SU-DHL-6 (cell line): Measurements from ENCODE around the gene RHEB.

Source experiments
- H2AFZ ChIP-seq: fragments of 200-600 bp; sonication (generic); 2 replicates; pipeline ENCODE4 v1.6.1; 2014; ENCODE audit warnings: low read depth, mild to moderate bottlenecking, moderate library complexity, mixed read lengths, antibody characterized with exemption, low read length; ENCODE audit not compliant: severe bottlenecking
- H3F3A ChIP-seq: fragments of 200-600 bp; shearing (Covaris generic); 2 replicates; pipeline ENCODE4 v1.6.0; 2016; ENCODE audit warnings: antibody characterized with exemption, mild to moderate bottlenecking; ENCODE audit not compliant: insufficient read depth
- H3K27ac ChIP-seq: fragments of 200-600 bp; sonication (generic); 2 replicates; pipeline ENCODE4 v1.5.1; 2016; ENCODE audit warnings: low read depth, mild to moderate bottlenecking, low read length, moderate library complexity, mixed read lengths
- H3K27me3 ChIP-seq: fragments of 200-600 bp; sonication (generic), shearing (Covaris generic); 2 replicates; pipeline ENCODE4 v1.6.0; 2014; ENCODE audit warnings: mild to moderate bottlenecking, low read length
- H3K36me3 ChIP-seq: fragments of 200-600 bp; sonication (generic); 2 replicates; pipeline ENCODE4 v1.6.1; 2014; ENCODE audit warnings: mild to moderate bottlenecking, low read length, mixed read lengths
- H3K4me2 ChIP-seq: fragments of 300-600, 200-600 bp; shearing (Covaris generic), sonication (generic); 2 replicates; pipeline ENCODE4 v1.6.0; 2014; ENCODE audit warnings: low read length, low read depth, mild to moderate bottlenecking; ENCODE audit not compliant: poor library complexity, severe bottlenecking
- H3K4me3 ChIP-seq: fragments of 200-600 bp; sonication (generic); 2 replicates; pipeline ENCODE4 v1.5.1; 2014; ENCODE audit warnings: antibody characterized with exemption, low read length, mild to moderate bottlenecking, mixed read lengths; ENCODE audit not compliant: insufficient read depth, poor library complexity, severe bottlenecking
- H3K79me2 ChIP-seq: fragments of 200-600 bp; sonication (generic); 2 replicates; pipeline ENCODE4 v1.6.1; 2014; ENCODE audit warnings: mild to moderate bottlenecking, low read length, moderate library complexity; ENCODE audit not compliant: insufficient read depth
- H3K9ac ChIP-seq: fragments of 200-600 bp; sonication (generic); 2 replicates; pipeline ENCODE4 v1.7.0; 2014; ENCODE audit warnings: mild to moderate bottlenecking, low read length
- H3K9me2 ChIP-seq: fragments of 200-600 bp; sonication (generic); replicated peaks from 2 replicates; pipeline ENCODE4 v1.6.1; 2014; ENCODE audit warnings: low read length; ENCODE audit not compliant: insufficient read depth
- H3K9me3 ChIP-seq: fragments of 200-600 bp; sonication (generic); 2 replicates; pipeline ENCODE4 v1.6.1; 2014; ENCODE audit warnings: low read length, mixed read lengths; ENCODE audit not compliant: insufficient read depth
- H4K20me1 ChIP-seq: fragments of 200-600 bp; sonication (generic); 2 replicates; pipeline ENCODE4 v1.6.1; 2014; ENCODE audit warnings: low read depth, mild to moderate bottlenecking, antibody characterized with exemption, low read length, moderate library complexity, mixed read lengths
- EZH2phosphoT487 ChIP-seq: fragments of 200-600 bp; sonication (generic), shearing (Covaris generic); conservative IDR thresholded peaks from 2 replicates; pipeline ENCODE4 v1.6.1; 2018; ENCODE audit warnings: mild to moderate bottlenecking, antibody characterized with exemption, low read length, moderate library complexity, mixed read lengths
- TF ChIP-seq, protein P1 (sequence below): fragments of 200-600 bp; sonication (generic); IDR thresholded peaks from one replicate; pipeline ENCODE4 v1.5.1; 2017; ENCODE audit warnings: antibody characterized with exemption, mild to moderate bottlenecking, low read length, moderate library complexity; ENCODE audit not compliant: insufficient read depth, poor library complexity, severe bottlenecking

Gene RHEB

DNA sequence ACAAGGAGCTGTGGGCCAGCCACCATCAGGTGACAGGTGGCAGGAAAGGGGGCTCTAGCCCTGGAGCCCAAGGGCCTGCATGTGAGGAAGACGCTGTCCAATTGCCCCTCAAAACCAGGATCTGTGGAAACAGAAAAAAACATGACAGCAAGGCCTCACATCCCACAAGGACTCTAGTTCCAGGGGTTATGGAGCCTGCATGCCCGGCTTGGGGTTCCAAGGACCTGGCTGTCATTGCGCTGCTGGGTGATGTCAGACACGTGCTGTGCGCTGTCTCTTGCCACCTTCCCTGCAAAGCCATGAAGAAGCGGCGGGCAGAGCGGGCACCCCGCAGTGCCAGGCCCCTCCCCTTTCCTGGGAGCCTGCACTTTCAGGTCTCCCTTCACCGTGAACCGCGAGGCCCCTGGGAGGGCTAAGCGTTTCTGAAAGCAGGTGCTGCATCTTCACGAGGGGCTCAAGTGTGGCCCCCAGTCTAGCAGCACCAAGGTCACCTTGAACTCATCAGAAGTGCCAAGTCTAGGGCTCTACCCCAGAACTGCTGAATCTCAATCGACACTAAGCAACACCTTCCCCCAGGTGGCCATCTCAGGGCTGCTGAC, 64.7 kb downstream of the RHEB start:
- Histone ChIP-seq H3K79me2 (no peaks in the 10 kb centered on the region), H3K27ac (no peak overlapping the region), H3K9me3 (no peaks in the 10 kb centered on the region), H4K20me1 (no peaks in the 10 kb centered on the region), H3K4me3 (no peak overlapping the region), H3K9me2 (no peaks in the 10 kb centered on the region), H3K9ac (no peak overlapping the region), H3F3A (no peaks in the 10 kb centered on the region), H3K27me3 (no peaks in the 10 kb centered on the region), H2AFZ (no peak overlapping the region), H3K36me3 (no peaks in the 10 kb centered on the region), H3K4me2 (no peak overlapping the region)
- TF ChIP-seq, protein P1, sequence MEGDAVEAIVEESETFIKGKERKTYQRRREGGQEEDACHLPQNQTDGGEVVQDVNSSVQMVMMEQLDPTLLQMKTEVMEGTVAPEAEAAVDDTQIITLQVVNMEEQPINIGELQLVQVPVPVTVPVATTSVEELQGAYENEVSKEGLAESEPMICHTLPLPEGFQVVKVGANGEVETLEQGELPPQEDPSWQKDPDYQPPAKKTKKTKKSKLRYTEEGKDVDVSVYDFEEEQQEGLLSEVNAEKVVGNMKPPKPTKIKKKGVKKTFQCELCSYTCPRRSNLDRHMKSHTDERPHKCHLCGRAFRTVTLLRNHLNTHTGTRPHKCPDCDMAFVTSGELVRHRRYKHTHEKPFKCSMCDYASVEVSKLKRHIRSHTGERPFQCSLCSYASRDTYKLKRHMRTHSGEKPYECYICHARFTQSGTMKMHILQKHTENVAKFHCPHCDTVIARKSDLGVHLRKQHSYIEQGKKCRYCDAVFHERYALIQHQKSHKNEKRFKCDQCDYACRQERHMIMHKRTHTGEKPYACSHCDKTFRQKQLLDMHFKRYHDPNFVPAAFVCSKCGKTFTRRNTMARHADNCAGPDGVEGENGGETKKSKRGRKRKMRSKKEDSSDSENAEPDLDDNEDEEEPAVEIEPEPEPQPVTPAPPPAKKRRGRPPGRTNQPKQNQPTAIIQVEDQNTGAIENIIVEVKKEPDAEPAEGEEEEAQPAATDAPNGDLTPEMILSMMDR = no peak
- no peak for TF ChIP-seq EZH2phosphoT487

DNA sequence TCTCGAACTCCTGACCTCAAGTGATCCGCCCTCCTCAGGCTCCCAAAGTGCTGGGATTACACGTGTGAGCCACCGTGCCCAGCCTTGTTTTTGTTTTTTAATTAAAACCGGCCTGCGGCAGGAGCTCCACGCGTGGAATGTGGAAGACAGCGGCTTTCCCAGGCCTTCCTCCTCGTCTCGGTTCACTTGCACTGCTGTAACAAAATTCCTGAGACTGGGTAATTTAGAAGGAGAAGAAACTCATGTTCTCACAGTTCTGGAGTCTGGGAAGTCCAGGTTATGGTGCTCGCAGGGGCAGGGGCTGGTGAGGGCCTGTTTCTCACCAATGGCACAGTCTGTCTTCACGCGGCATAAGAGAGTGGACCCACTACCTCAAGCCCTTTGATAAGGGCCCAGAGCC, 65.4 kb downstream of the RHEB start:
- H3K27me3 ChIP-seq = no peaks in the 10 kb centered on the region
- no peak for TF ChIP-seq EZH2phosphoT487
- TF ChIP-seq, protein P1 = no peak
- no peaks in the 10 kb centered on the region for H3K79me2 ChIP-seq
- H2AFZ ChIP-seq = no peak overlapping the region
- H3K9me2 ChIP-seq = no peaks in the 10 kb centered on the region
- H3K9me3 ChIP-seq = no peaks in the 10 kb centered on the region
- no peaks in the 10 kb centered on the region for H3F3A ChIP-seq
- no peak overlapping the region for H3K4me3 ChIP-seq
- no peak overlapping the region for H3K9ac ChIP-seq
- no peak overlapping the region for H3K27ac ChIP-seq
- no peaks in the 10 kb centered on the region for H4K20me1 ChIP-seq
- no peak overlapping the region for H3K4me2 ChIP-seq
- H3K36me3 ChIP-seq = no peaks in the 10 kb centered on the region

DNA sequence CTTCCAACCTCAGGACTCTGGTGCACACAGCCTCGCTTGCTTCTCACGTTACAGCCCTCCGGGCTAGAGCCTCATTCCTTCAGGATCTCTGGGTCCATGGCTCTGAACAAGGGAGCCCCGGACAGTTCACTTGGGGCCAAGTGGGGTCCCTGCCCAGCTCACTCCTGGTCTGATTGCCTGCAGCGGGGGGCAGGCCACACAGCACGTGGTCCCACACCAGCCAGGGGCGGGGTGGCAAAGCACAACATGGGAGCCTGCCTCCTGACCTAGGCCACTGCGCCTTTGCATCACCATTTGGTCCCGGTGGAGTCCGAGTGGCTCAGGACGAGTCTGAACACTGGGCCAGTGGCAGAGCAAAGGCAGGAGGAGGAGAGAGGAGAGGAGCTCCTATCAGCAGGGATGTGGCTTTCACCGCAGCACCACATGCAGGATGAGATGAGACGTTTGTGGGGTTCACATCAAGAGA, 66.3 kb downstream of the RHEB start:
- Histone ChIP-seq H3K9ac (no peak overlapping the region), H3K79me2 (no peaks in the 10 kb centered on the region), H3K27ac (no peak overlapping the region), H3K36me3 (no peaks in the 10 kb centered on the region), H3K4me2 (no peak overlapping the region), H3K4me3 (no peak overlapping the region), H4K20me1 (no peaks in the 10 kb centered on the region), H3F3A (no peaks in the 10 kb centered on the region), H3K27me3 (no peaks in the 10 kb centered on the region), H3K9me2 (no peaks in the 10 kb centered on the region), H2AFZ (no peak overlapping the region), H3K9me3 (no peaks in the 10 kb centered on the region)
- TF ChIP-seq, protein P1 = no peak
- no peak for TF ChIP-seq EZH2phosphoT487
